SK-N-SH treated with all-trans-retinoic acid at 6 μM for 48 hours (cell line): ENCODE measurements around the gene MRPS16.

Source experiments
- ATAC-seq: fragments of 200-7000 bp; cut with Tn5 transposase; 3 replicates; pipeline ENCODE4 v1.9.1; 2020; ENCODE audit warnings: mild to moderate bottlenecking, moderate library complexity
- ARNTL ChIP-seq: fragments of 450-650 bp; formaldehyde crosslinking; IDR thresholded peaks from 2 replicates; pipeline ENCODE4 v1.5.0; 2020; ENCODE audit warnings: low read depth, mild to moderate bottlenecking, moderate library complexity, borderline replicate concordance
- BACH2 ChIP-seq: fragments of 250-450 bp; sonication (Bioruptor Pico); IDR thresholded peaks from 2 replicates; pipeline ENCODE4 v1.9.0; 2021; ENCODE audit warnings: mild to moderate bottlenecking, borderline replicate concordance
- CREB5 ChIP-seq: fragments of 250-450 bp; sonication (Bioruptor Pico); IDR thresholded peaks from 2 replicates; pipeline ENCODE4 v1.5.1; 2020; ENCODE audit warnings: low read depth, mild to moderate bottlenecking, moderate library complexity
- CSDC2 ChIP-seq: fragments of 250-450 bp; sonication (Bioruptor Pico); IDR thresholded peaks from 2 replicates; pipeline ENCODE4 v1.5.0; 2020; ENCODE audit warnings: mild to moderate bottlenecking, moderate library complexity
- CSRNP3 ChIP-seq: fragments of 250-450 bp; sonication (Bioruptor Pico); IDR thresholded peaks from 2 replicates; pipeline ENCODE4 v1.5.1; 2021; ENCODE audit warnings: mild to moderate bottlenecking, moderate library complexity
- ESRRG ChIP-seq: fragments of 250-450 bp; sonication (Bioruptor Pico); IDR thresholded peaks from 2 replicates; pipeline ENCODE4 v1.6.1; 2021; ENCODE audit warnings: mild to moderate bottlenecking
- GLIS3 ChIP-seq: fragments of 250-450 bp; sonication (Bioruptor Pico); IDR thresholded peaks from 2 replicates; pipeline ENCODE4 v1.5.0; 2020; ENCODE audit warnings: mild to moderate bottlenecking, moderate library complexity
- ISL1 ChIP-seq: fragments of 250-450 bp; sonication (Bioruptor Pico); IDR thresholded peaks from 2 replicates; pipeline ENCODE4 v2.1.2; 2022; ENCODE audit warnings: mild to moderate bottlenecking, moderate library complexity
- OSR1 ChIP-seq: fragments of 250-450 bp; sonication (Bioruptor Pico); IDR thresholded peaks from 2 replicates; pipeline ENCODE4 v1.8.0; 2022; ENCODE audit warnings: moderate library complexity, mild to moderate bottlenecking, inconsistent platforms
- POU6F1 ChIP-seq: fragments of 250-450 bp; sonication (Bioruptor Pico); IDR thresholded peaks from 2 replicates; pipeline ENCODE4 v1.8.0; 2021; ENCODE audit warnings: low read depth, mild to moderate bottlenecking, moderate library complexity, borderline replicate concordance
- PPARA ChIP-seq: fragments of 250-450 bp; sonication (Bioruptor Pico); IDR thresholded peaks from 2 replicates; pipeline ENCODE4 v1.5.0; 2020; ENCODE audit warnings: mild to moderate bottlenecking, borderline replicate concordance
- RARB ChIP-seq: fragments of 250-450 bp; sonication (Bioruptor Pico); IDR thresholded peaks from 2 replicates; pipeline ENCODE4 v1.8.0; 2021; ENCODE audit warnings: mild to moderate bottlenecking, moderate library complexity
- SNAI2 ChIP-seq: fragments of 250-450 bp; sonication (Bioruptor Pico); IDR thresholded peaks from 2 replicates; pipeline ENCODE4 v1.5.0; 2020; ENCODE audit warnings: mild to moderate bottlenecking, moderate library complexity
- TOX ChIP-seq: fragments of 250-450 bp; sonication (Bioruptor Pico); IDR thresholded peaks from 2 replicates; pipeline ENCODE4 v1.8.0; 2021; ENCODE audit warnings: mild to moderate bottlenecking, moderate library complexity, borderline replicate concordance
- ZC3H10 ChIP-seq: fragments of 250-450 bp; sonication (Bioruptor Pico); IDR thresholded peaks from 2 replicates; pipeline ENCODE4 v1.5.1; 2021; ENCODE audit warnings: mild to moderate bottlenecking, moderate library complexity
- ZFP3 ChIP-seq: fragments of 250-450 bp; sonication (Bioruptor Pico); IDR thresholded peaks from 2 replicates; pipeline ENCODE4 v1.5.0; 2020; ENCODE audit warnings: mild to moderate bottlenecking, moderate library complexity
- ZFP30 ChIP-seq: fragments of 450-650 bp; formaldehyde crosslinking; IDR thresholded peaks from 2 replicates; pipeline ENCODE4 v1.5.0; 2022; ENCODE audit warnings: mild to moderate bottlenecking, moderate library complexity
- ZNF565 ChIP-seq: fragments of 450-650 bp; formaldehyde crosslinking; conservative IDR thresholded peaks from 2 replicates; pipeline ENCODE4 v1.5.0; 2020; ENCODE audit warnings: low read depth, mild to moderate bottlenecking, moderate library complexity
- ZNF70 ChIP-seq: fragments of 450-650 bp; formaldehyde crosslinking; IDR thresholded peaks from 2 replicates; pipeline ENCODE4 v1.5.0; 2020; ENCODE audit warnings: mild to moderate bottlenecking, moderate library complexity
- ZNF8 ChIP-seq: fragments of 450-650 bp; formaldehyde crosslinking; IDR thresholded peaks from 2 replicates; pipeline ENCODE4 v1.5.0; 2020; ENCODE audit warnings: mild to moderate bottlenecking, moderate library complexity

MRPS16 gene

GRCh38 chr10:73205081-73205480 is 47.4 kb downstream of the MRPS16 start:
- no peak for ATAC-seq
- TF ChIP-seq ESRRG (CRISPR knock-in tag) (no peak), ISL1 (CRISPR knock-in tag) (no peak), ZFP30 (CRISPR knock-in tag) (no peak), ZNF70 (CRISPR knock-in tag) (no peak), TOX (no peak), ZC3H10 (CRISPR knock-in tag) (no peak), BACH2 (CRISPR knock-in tag) (no peak), ARNTL (CRISPR knock-in tag) (no peak), SNAI2 (no peak), RARB (no peak), CSDC2 (CRISPR knock-in tag) (no peak), ZNF565 (CRISPR knock-in tag) (no peak), CREB5 (CRISPR knock-in tag) (no peak), GLIS3 (CRISPR knock-in tag) (no peak), ZNF8 (CRISPR knock-in tag) (no peak), ZFP3 (CRISPR knock-in tag) (no peak), CSRNP3 (CRISPR knock-in tag) (no peak), POU6F1 (no peak), PPARA (CRISPR knock-in tag) (no peak), OSR1 (CRISPR knock-in tag) (no peak)
